NCI-H524 (cell line): ENCODE data around the gene PDE8A.

ENCODE experiments used
- DNase-seq, 2 experiments: peaks; one replicate each; lab custom pipeline; 2025; lab: John Stamatoyannopoulos, UW

The PDE8A gene, protein sequence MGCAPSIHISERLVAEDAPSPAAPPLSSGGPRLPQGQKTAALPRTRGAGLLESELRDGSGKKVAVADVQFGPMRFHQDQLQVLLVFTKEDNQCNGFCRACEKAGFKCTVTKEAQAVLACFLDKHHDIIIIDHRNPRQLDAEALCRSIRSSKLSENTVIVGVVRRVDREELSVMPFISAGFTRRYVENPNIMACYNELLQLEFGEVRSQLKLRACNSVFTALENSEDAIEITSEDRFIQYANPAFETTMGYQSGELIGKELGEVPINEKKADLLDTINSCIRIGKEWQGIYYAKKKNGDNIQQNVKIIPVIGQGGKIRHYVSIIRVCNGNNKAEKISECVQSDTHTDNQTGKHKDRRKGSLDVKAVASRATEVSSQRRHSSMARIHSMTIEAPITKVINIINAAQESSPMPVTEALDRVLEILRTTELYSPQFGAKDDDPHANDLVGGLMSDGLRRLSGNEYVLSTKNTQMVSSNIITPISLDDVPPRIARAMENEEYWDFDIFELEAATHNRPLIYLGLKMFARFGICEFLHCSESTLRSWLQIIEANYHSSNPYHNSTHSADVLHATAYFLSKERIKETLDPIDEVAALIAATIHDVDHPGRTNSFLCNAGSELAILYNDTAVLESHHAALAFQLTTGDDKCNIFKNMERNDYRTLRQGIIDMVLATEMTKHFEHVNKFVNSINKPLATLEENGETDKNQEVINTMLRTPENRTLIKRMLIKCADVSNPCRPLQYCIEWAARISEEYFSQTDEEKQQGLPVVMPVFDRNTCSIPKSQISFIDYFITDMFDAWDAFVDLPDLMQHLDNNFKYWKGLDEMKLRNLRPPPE

DNA sequence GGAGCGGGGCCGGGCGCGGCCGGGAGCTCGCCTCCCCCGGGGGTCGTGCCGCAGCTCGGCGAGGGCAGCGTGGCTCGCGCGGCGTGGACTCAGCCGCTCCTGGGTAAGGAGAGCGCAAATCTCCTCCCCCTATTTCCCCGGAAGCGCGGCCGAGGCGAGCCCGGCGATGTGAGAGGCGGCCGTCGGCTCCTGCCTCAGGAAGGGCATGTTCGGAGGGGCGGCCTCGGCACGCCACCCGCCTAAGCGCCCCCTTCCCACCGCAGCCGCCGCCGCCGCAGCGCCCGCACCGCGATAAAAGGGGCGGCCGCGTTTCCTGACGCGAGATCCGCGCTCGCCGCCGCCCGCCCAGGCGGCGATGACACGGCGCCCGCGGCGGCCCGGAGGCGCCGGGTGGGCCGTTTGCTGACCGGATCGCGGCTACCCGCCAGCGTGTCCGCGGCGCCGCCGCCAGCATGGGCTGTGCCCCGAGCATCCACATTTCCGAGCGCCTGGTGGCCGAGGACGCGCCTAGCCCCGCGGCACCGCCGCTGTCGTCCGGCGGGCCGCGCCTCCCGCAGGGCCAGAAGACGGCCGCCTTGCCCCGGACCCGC lies at the start of gene PDE8A:
Gene PDE8A, plus strand, starts transcription at position 146 of the 590 bp plus-strand sequence. Its CDS starts 307 bp downstream, at position 453.
- DNase-seq, result peak in 1 of 2 experiments; percentile 43

DNA sequence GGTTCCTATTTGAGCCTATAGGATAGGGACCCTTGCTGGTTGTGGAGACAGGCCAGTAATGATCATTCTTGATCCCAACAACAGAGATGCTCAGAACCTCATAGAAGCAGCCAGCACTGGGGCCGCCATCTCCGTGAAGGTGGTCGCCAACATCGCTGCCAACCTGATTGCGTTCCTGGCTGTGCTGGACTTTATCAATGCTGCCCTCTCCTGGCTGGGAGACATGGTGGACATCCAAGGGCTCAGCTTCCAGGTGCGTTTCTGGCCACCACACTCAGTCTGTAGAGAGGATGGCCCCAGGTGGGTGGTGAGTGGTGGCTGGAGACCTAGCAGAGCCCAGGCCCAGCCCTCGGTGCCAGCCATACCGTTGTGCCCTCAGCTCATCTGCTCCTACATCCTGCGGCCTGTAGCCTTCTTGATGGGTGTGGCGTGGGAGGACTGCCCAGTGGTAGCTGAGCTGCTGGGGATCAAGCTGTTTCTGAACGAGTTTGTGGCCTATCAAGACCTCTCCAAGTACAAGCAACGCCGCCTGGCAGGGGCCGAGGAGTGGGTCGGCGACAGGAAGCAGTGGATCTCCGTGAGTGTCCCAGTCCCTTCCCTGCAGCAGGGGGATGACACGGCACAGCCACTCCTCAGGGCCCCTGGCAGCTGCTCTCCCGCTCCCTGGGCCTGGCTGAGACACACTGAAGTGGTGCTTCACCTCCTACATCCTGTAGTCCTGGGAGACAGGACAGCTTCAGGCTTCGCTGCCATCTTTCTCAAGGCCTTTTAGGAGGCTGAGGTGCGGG lies 46.5 kb upstream of the PDE8A start:
- DNase-seq, result peak in 1 of 2 experiments; percentile 45

DNA sequence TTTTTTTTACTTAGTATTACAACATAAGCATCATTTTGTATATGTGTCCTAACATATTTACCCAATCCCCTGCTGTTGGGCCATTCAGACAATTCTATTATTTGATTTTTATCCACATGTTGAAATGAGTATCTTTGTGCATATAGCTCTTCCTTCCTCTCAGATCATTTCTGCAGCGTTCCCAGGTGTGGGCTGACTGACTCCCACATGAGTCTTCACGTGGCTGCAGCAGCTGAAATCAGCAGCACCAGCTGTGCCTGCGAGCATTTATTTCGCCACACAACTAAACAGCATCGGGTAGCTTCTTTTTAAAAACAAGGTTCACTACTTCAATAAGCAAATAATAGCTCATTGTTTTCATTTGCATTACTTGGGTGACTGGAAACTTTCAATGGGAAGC lies 44.5 kb upstream of the PDE8A start:
- no peak for DNase-seq

DNA sequence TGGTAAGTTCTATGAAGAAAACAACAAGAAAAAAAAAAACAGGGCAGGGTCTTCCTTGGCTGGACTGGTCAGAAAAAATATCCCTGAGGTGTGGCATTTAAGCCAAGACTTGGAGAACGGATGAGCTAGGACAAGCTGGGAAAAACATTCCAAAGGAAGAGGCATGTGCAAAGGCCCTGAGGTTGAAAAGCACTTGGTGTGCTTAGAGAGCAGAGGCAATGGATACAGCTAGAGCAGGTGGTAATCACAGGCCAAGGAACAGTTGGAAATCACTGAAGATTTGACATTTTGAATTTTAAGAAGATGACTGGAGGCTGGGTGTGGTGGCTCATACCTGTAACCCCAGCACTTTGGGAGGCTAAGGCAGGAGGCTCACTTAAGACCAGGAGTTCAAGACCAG lies 42.9 kb upstream of the PDE8A start:
- no peak for DNase-seq

DNA sequence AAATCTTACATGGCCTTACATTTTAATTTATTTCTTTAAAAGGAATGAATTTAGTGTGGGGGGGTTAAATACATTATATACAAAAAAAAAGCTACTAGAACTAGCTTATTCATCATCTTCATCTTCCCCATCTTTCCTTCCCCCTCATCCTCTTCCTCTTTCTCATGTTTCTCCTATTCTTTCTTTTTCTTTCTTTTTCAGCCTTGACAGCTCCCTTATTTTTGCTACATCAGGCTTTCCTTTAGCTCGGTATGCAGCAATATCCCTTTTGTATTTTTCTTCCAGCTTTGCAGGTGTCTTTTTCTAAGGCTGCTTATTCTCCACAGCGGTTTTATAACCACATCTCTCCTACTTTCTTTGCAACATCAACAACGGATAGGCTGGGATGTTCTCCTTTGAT lies 41.3 kb upstream of the PDE8A start:
- no peak for DNase-seq

DNA sequence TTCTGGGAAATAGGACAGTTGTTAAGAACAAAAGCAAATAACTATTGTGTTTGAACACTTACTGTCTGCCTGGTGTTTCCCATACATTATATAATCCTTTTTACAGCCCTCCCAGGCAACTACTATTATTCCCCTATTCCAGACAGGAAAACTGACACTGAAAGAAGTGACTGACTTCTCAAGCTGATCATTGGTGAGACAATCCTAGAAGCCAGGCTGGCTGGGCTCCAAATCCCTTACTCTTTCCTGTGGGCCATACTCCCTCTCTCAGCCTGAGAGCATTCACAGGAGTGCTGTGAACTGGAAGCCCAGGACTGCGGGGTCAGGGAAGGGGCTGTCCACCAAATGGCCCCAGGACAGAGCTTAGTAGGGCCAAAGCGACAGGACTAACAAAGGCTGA lies 39.2 kb upstream of the PDE8A start:
- DNase-seq, result no peak

DNA sequence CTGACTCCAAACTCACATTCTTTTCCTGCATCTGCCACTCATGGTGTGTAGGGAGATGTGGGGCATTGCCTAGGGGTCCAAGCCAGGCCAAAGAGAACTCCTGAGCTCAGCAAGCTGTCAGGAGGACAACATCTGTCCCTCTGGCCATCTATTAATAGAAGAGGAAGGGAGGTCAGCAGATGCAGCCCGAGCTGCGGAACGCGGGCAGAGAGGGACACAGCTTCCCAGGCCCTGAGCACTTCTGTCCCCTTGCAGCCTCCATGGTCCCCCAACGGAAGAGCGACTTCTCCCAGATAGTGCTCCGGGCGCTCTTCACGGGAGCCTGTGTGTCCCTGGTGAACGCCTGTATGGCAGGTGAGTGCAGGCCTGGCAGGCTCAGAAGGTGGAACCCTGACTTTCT lies 37.3 kb upstream of the PDE8A start:
- no peak for DNase-seq

DNA sequence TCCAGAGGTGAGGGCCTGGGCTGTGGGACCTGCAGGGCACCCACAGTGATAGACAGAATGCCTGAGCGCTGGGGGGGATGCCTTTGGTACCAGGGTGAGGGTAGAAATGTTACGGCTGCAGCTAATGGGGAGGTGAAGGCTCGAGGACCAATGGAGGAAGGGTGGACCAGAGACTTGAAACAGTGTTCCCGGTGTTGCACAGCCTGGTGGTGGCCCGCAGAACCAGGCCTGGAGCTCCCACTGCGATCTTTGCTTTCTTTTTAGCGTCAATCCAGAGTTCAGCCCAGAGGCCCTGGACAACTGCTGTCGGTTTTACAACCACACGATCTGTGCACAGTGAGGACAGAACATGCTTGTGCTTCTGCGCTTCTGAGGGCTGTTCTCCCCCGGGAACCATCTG lies 36.8 kb upstream of the PDE8A start:
- DNase-seq, result peak; percentile 25 to 70

DNA sequence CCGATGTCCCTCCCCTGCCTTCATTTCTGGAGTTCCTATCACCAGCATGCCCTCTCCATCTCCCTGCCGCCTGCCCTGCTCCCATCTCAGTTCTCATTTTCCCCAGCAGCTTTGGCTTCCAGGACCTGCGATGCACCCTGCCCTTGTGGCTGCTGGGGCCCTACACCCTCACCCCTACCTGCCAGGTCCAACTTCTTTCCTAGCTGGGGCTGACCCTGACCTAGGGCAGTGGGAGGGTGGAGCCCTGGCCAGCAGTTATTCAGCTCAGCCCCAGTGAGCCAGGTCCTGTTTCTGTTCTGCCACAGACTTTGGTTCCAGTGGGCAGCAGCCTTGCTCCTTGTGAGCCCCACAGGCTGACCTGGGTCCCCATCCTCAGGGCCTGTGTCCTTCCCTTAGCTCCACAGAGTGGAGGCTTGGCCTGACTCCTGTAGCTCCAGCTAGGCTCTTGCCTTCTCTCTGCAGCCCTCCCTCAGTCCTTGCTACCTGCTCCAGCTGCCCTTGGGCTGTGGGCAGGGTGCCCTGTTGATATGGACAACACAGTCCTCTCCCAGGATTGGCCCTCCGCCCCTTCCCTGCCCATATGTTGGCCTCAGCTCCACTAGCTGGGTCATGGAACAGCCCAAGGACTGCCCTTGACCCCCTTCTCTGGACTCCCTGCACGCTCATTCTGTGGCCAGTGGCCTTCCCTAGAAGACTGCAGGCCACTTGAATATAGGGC lies 34.7 kb upstream of the PDE8A start:
- DNase-seq, result no peak

DNA sequence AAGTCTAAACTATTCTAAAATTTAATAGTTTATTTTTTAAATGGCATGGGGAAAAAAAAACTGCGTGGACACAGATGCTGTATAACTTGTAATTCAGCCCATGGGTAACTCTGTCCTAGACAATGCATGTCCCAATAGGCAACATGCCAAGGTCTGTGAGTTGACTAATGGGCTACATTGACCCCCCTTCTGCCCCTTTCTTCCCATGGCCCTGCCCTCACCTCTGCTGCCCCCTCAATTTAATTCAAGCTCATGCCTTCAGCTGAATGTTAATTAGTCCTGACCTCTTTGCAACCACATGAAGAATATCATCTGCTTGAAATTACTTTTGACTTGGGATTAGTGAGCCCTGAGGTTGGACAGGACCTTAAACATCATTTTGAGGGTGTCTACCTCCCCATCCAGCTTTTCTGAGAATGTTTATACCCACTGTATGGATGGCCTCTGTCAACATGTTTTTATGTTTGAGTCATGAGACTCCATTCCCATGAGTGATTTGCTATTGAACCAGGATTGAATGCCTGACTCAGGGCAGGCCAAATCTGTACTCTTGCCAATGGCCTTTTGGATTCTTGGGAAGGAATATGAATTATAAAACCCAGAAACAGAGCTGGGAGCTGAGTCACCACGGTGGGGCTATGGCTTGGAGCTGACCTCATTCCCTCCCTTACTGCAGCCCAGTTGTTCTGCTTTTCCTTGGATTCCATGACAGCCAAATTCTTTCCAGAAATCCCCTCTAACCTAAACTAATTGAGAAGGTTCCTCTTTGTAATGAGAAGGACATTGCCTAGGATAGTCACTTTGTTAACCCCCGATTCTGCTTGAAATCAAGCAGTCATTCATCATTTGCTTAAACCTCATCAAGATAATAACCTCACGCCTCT lies 33.5 kb upstream of the PDE8A start:
- DNase-seq, result no peak

DNA sequence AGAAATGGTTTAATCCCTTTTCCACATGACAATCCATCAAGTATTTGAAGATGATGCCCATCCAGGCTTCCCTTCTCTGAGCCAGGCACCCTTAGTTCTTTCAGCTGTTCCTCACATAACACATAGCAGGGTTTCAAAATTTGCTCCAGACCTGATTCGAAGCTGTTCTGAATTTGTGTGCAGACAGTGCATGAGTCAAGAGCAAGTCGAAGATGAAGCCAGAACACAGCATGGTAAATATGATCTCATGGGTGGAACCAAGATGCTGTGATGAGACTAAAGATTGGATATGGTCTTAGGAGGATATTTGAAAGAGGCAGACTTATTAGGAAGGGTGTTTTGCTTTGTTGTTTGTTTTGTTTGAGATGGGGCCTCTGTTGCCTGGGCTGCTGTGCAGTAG lies 32.6 kb upstream of the PDE8A start:
- no peak for DNase-seq

DNA sequence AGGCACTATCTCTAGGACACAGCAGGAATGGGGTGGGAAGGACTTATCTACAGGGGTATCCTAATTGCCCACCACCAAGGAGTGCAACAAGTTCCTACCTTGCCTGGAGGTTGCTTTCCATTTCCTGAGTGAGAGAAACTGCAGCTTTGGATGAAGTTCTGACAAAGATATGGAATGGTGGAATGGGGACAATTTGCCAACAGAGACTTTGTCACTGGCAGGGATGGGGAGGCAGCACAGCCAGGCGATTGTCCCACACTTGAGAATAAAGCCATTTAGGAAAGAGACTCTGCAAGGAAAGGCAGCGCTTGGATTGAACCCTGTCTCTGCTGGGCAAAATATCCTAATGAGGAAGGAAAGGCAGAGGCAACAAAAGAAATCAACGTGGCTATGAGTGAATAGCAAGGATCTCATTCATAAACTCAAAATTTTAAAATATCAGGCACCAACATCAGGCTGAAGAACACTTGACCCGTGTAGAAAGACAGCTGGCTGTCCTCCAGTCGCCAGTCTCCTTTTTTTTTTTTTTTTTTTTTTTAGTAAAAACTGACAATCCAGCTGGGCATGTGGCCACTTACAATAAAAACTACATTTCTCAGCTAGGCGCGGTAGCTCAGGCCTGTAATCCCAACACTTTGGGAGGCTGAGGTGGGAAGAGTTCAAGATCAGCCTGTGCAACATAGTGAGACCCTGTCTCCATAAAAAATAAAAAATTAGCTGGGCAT lies 31.6 kb upstream of the PDE8A start:
- no peak for DNase-seq

DNA sequence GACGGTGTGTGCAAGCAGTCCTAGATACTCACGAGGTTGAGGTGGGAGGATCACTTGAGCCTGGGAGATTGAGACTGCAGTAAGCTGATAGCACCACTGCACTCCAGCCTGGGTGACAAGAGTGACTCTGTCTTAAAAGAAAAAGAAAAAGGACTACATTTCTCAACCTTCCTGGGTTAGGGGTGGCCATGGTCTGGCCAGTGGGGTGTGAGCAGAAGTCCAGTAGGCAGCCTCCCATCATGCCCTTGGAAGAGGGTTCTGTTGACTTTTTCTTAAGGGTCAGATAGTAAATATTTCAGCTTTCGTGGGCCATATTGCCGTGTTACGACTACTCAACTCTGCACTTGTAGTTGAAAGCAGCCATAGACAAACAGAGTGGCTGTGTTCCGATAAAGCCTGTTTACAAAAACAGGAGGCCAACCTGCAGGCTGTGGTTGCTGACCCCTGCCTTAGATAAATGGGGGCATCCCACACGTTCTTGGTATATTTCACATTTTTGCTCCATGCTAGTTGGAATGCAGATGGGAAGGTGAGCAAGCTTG lies 31.0 kb upstream of the PDE8A start:
- DNase-seq, result no peak

DNA sequence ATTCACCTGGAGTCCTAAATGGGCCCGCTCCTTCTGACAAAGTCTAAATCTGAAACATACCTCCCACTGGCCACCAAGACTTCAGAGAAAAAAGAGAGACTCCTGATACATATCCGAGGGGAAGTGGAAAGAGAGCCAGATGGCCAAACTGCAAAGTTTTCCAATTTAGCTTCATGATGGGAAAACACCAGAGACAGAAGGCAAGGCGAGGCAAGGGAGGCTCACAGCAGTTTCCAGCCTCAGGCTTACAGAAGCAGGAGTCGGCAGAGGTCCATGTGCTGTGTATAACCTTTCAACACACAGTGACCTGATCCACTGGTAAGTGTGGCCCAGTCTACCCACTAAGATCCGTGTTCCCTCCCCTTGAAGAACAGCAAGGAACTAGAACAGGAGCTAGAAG lies 29.9 kb upstream of the PDE8A start:
- DNase-seq, result no peak

DNA sequence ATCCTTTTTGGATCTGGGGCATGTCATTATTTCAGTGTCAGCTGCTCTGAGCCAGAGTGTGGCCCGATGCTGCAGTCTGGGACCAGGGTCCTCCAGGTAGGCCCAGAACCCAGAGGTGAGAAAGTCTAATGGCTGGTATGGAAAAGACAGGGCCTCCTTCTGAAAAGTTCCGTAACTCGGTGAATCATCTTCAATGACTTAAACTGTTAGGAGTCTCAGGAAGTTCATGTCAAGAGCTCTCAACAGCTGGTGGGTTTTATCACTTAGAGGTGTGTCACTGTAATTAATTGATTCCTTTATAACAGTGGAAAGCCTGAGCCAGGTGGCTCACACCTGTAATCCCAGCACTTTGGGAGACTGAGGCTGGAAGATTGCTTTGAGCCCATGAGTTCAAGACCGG lies 28.5 kb upstream of the PDE8A start:
- peak in 1 of 2 experiments; percentile 26 for DNase-seq

DNA sequence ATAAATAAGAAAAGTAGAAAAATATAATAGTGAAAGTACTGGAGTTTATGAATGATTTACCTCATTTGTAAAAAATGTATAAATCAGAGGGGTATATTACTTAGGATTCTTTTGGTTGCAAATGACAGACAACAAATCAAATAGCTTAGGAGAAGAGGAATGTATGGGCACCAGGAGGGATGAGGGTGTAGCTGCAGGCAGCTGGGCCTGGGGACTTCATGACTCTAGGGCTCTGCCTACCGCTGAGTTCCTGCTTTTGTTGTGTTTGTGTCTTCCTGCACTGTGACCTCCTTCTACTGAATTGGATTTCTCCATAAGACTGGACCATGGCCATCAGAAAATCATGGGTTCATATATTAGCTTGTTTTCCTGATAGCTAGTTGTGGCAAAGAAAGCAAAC lies 27.9 kb upstream of the PDE8A start:
- DNase-seq, result no peak

DNA sequence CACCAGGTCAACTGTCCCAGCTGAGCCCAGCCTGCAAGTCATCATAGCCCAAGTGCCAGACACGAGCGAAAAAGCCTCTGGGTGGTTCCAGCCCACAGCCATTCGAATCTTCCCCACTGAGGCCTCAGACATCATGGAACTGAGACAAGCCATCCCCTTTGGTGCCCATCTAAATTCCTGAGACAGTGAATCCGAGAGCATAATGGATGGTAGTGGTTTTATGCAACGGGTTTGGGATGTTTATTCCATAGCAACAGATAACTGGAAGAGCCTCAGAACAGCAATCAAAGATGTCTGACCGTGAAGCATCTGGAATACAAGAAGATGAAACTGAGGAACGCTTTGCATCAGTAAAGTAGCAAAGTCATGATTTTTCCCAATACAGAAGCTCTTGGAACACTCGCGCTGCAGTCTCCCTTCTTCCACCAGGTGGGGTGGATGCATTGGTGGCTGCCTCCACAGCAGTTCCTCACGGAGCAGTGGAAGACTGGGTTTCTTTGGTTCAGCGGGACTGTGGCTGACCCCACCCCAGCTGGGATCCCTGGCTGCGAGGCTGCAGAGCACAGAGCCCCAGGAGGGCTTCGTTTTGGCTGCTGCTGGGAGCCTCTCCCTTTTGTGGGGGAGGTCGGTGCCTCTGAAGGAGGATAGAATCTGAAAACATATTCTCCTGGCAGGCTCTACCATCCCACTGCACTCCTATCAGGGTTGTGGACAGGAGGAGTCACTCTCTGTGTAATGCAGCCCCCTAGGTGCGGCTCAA lies 26.4 kb upstream of the PDE8A start:
- peak; percentile 55 to 78 for DNase-seq

DNA sequence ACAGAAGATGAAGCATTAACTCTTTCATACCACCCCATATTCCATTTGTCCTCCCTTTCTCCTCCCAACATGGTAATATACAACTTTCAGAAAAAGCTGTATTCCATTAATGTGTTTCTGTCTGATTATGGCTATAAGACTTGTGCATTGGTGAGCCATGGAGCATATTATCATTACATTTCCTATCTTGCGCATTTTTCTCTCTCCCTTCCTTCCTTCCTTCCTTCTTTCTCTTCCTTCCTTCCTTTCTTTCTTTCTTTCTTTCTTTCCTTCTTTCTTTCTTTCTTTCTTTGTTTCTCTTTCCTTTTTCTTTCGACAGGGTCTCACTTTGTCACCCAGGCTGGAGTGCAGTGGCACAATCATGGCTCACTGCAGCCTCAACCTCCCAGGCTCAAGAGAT lies 25.5 kb upstream of the PDE8A start:
- no peak for DNase-seq
